K562 (cell line): ENCODE results near the gene CPSF4. TPM values are rescaled to one million over a fixed set of nuclear protein-coding genes. Genes with fewer than 3 reads are reported as not detected.

Experiments
- ATAC-seq: fragments of 200-7000 bp; cut with Tn5 transposase; 3 replicates; pipeline ENCODE4 v1.9.1; 2020; ENCODE audit warnings: moderate library complexity
- BruUV-seq: library from RNA; stranded (reverse); fragments of 400-500 nt; replicated peaks from 2 replicates; lab custom pipeline; 2021; lab: Mats Ljungman, UMichigan
- CTCF ChIA-PET: fragments of 300-600 bp; formaldehyde crosslinking; extraction: SDS; loops from one replicate; lab custom pipeline; 2021; ENCODE audit warnings: low intra/inter-chr PET ratio; lab: Yijun Ruan, JAX
- POLR2A ChIA-PET: fragments of 300-600, 350-650 bp; sonication (Branson Sonifier 250); formaldehyde crosslinking; extraction: SDS; loops from one replicate; lab custom pipeline; 2021; ENCODE audit warnings: antibody characterized with exemption, inconsistent platforms; lab: Yijun Ruan, JAX
- DNase-seq, 4 experiments: peaks; one replicate each; pipeline versions ENCODE4 v3.0.0 to v3.0.0-alpha.2; 2011 to 2018; ENCODE audit warnings: low spot score in 3 of 4, mixed read lengths in 3 of 4; ENCODE audit errors: extremely low read depth in 1 of 4
- FAIRE-seq: peaks from 2 replicates; lab custom pipeline; 2011; peaks lifted over from hg19 to GRCh38; lab: Jason Lieb, UNC
- H2AFZ ChIP-seq: 2 replicates; pipeline ENCODE4 v1.6.0; 2011; ENCODE audit warnings: low read depth, low read length, control low read depth, inconsistent platforms
- H3K27ac ChIP-seq: fragments of 200-600 bp; 3 replicates; pipeline ENCODE4 v1.8.0; 2011; ENCODE audit warnings: low read depth, mild to moderate bottlenecking, control low read depth, inconsistent platforms, low read length, moderate library complexity, mixed read lengths; ENCODE audit errors: extremely low read depth
- H3K27me3 ChIP-seq, 2 experiments: fragments of 300-600 bp in 1 of 2; 2 replicates in 1 of 2; 3 replicates in 1 of 2; pipeline versions ENCODE4 v1.6.0 to v1.8.0; 2011; ENCODE audit warnings: inconsistent platforms in 2 of 2, low read length in 2 of 2, mild to moderate bottlenecking in 1 of 2, mixed read lengths in 1 of 2, moderate library complexity in 1 of 2; ENCODE audit not compliant: control insufficient read depth in 2 of 2, insufficient read depth in 2 of 2
- H3K36me3 ChIP-seq: fragments of 300-600 bp; 3 replicates; pipeline ENCODE4 v1.8.0; 2011; ENCODE audit warnings: mild to moderate bottlenecking, low read length, inconsistent platforms; ENCODE audit not compliant: control insufficient read depth, insufficient read depth
- H3K4me1 ChIP-seq, 2 experiments: fragments of 200-600 bp in 1 of 2; replicated peaks in 1 of 2; 2 replicates in 1 of 2; 3 replicates in 1 of 2; pipeline versions ENCODE4 v1.5.1 to v1.8.0; 2011; ENCODE audit warnings: inconsistent platforms in 2 of 2, low read length in 2 of 2, mild to moderate bottlenecking in 1 of 2, mixed read lengths in 1 of 2, moderate library complexity in 1 of 2; ENCODE audit not compliant: control insufficient read depth in 2 of 2, insufficient read depth in 2 of 2
- H3K4me2 ChIP-seq: 2 replicates; pipeline ENCODE4 v1.6.1; 2011; ENCODE audit warnings: low read length, control low read depth, inconsistent platforms, mixed read lengths; ENCODE audit not compliant: insufficient read depth
- H3K4me3 ChIP-seq: fragments of 200-600 bp; sonication (generic), shearing (Covaris generic); 2 replicates; pipeline ENCODE4 v1.5.1; 2016; ENCODE audit warnings: control low read depth, inconsistent platforms
- H3K79me2 ChIP-seq: fragments of 200-600 bp; 3 replicates; pipeline ENCODE4 v1.8.0; 2011; ENCODE audit warnings: low read length, inconsistent platforms; ENCODE audit not compliant: control insufficient read depth, insufficient read depth
- H3K9ac ChIP-seq, 2 experiments: 2 replicates each; pipeline versions ENCODE4 v1.6.0 to v1.6.1; 2011; ENCODE audit warnings: low read depth in 2 of 2, low read length in 2 of 2, control low read depth in 1 of 2, inconsistent platforms in 1 of 2, mild to moderate bottlenecking in 1 of 2, mixed read lengths in 1 of 2; ENCODE audit not compliant: insufficient read depth in 1 of 2
- H3K9me1 ChIP-seq: one replicate; pipeline ENCODE4 v1.6.0; 2011; ENCODE audit warnings: inconsistent platforms, mild to moderate bottlenecking, low read length, moderate library complexity; ENCODE audit not compliant: control insufficient read depth, insufficient read depth
- H3K9me3 ChIP-seq: replicated peaks from 2 replicates; pipeline ENCODE4 v1.5.1; 2011; ENCODE audit warnings: low read depth, low read length, inconsistent platforms; ENCODE audit not compliant: control insufficient read depth, insufficient read depth
- H4K20me1 ChIP-seq: replicated peaks from 2 replicates; pipeline ENCODE4 v1.6.1; 2011; ENCODE audit warnings: low read length, inconsistent platforms, mixed read lengths; ENCODE audit not compliant: control insufficient read depth, insufficient read depth
- BCOR ChIP-seq: fragments of 450-650 bp; IDR thresholded peaks from 2 replicates; pipeline ENCODE4 v1.6.1; 2016
- DACH1 ChIP-seq: fragments of 450-650 bp; IDR thresholded peaks from 2 replicates; pipeline ENCODE4 v1.6.1; 2018; ENCODE audit not compliant: partially characterized antibody
- ELF1 ChIP-seq: fragments of 200-800 bp; sonication (Bioruptor generic); IDR thresholded peaks from 2 replicates; pipeline ENCODE4 v1.6.1; 2016; ENCODE audit warnings: missing genetic modification characterization, missing compliant biosample characterization
- HMG20B ChIP-seq: fragments of 250-450 bp; sonication (Bioruptor Pico); IDR thresholded peaks from 2 replicates; pipeline ENCODE4 v1.5.0; 2021; ENCODE audit warnings: mild to moderate bottlenecking
- HNRNPH1 ChIP-seq: fragments of 200-400 bp; formaldehyde crosslinking; optimal IDR thresholded peaks from 2 replicates; pipeline ENCODE3; 2017; ENCODE audit warnings: low read depth, mild to moderate bottlenecking, low read length, moderate library complexity
- KLF6 ChIP-seq: fragments of 250-450 bp; sonication (Bioruptor Pico); IDR thresholded peaks from 2 replicates; pipeline ENCODE4 v1.4.0; 2020; ENCODE audit warnings: mild to moderate bottlenecking, moderate library complexity, borderline replicate concordance
- RBM17 ChIP-seq: fragments of 200-400 bp; formaldehyde crosslinking; IDR thresholded peaks from 2 replicates; pipeline ENCODE4 v1.6.1; 2017; ENCODE audit warnings: low read depth, mild to moderate bottlenecking, low read length, borderline replicate concordance
- ZFP36 ChIP-seq: fragments of 150-350 bp; IDR thresholded peaks from 2 replicates; pipeline ENCODE4 v1.6.1; 2018; ENCODE audit warnings: low read length, low read depth; ENCODE audit not compliant: partially characterized antibody
- ZNF407 ChIP-seq: fragments of 450-650 bp; IDR thresholded peaks from 2 replicates; pipeline ENCODE4 v1.6.1; 2016; ENCODE audit warnings: low read depth
- ZNF696 ChIP-seq: fragments of 250-450 bp; sonication (Bioruptor Pico); conservative IDR thresholded peaks from 2 replicates; pipeline ENCODE4 v1.4.0; 2020; ENCODE audit warnings: mild to moderate bottlenecking, moderate library complexity
- WGBS: fragments of 100-300 bp; shearing (Covaris generic); methylation state at CpG from one replicate; pipeline ENCODE4 v1.1.6; 2016; ENCODE audit warnings: low coverage, mixed read lengths; ENCODE audit not compliant: insufficient coverage; ENCODE audit errors: missing lambda C conversion rate; 5-methylcytosine and 5-hydroxymethylcytosine counted together
- in situ Hi-C: fragments of 300-500 bp; cut with MboI; formaldehyde crosslinking; loops from 4 replicates; pipeline ENCODE4 v1.15.0; 2018; ENCODE audit warnings: inconsistent platforms, mixed read lengths
- intact Hi-C: fragments of 100-400 bp; cut with micrococcal nuclease; formaldehyde crosslinking; loops from 2 replicates; pipeline ENCODE4 v1.14.2; 2022
- polyA plus RNA-seq, 8 experiments: library from polyadenylated mRNA; depleted of rRNA in 4 of 8; stranded (reverse) in 5 of 8; unstranded in 3 of 8; fragments of >200 nt; fragmentation: Nextera tagmentation in 2 of 8; fragmentation: Illumina TruSeq in 1 of 8; extraction: Ambion mirVana in 2 of 8; extraction: Trizol in 1 of 8; gene quantifications; 2 replicates each; pipeline versions ENCODE4 v1.2.1 to v1.2.3, GENCODE V29; 2011 to 2014; ENCODE audit warnings: inconsistent platforms in 1 of 8, missing spikeins in 1 of 8
- total RNA-seq, 7 experiments: library from RNA; depleted of rRNA in 6 of 7; stranded (reverse); fragments of >200 nt in 6 of 7; fragmentation: Illumina TruSeq in 2 of 7; extraction: Trizol in 2 of 7; gene quantifications; 2 replicates each; pipeline versions ENCODE4 v1.2.1 to v1.2.3, GENCODE V29; 2011 to 2021; ENCODE audit warnings: low replicate concordance in 1 of 7
- TF ChIP-seq, protein P1 (sequence below): fragments of 250-450 bp; sonication (Bioruptor Pico); IDR thresholded peaks from 2 replicates; pipeline ENCODE4 v1.5.0; 2020; ENCODE audit warnings: mild to moderate bottlenecking

The CPSF4 gene
- total and polyA plus RNA-seq, 9 of the 15 experiments (the other 6 are each of a cell fraction or from before 2014, with no cell fraction given), result 16.9 to 118 (median 71.7) TPM

GRCh38 chr7:99499721-99500636 lies 61.2 kb downstream of the CPSF4 start, which contains the start of gene ZNF394:
ZNF394 (minus strand) TSS chr7:99500281; CDS start chr7:99500093, 188 bp downstream.
- H2AFZ ChIP-seq, result peak within 1 kb of the TSS; percentile 87
- H3K4me1 ChIP-seq, result peaks cover 5 to 27% of the 10 kb centered on the region in 2 experiments; a peak in 3 of 5 replicates
- peaks cover 3% of the 10 kb centered on the region for H3K9me1 ChIP-seq
- in situ Hi-C loops (no loop called here), intact Hi-C loops (loop anchor here (1.0 kb wide), 1 partner anchor 28 kb away; the partner anchor contains the start of gene ZNF789)
- peak within 1 kb of the TSS; percentile 93 for H3K4me2 ChIP-seq
- peak; percentile 94 for FAIRE-seq
- CTCF ChIA-PET, result interaction anchor here (0.6 kb wide), 1 partner anchor 52 kb away, joined by 3 read pairs; no protein-coding TSS in a partner anchor
- peak within 1 kb of the TSS; percentile 87 for H3K27ac ChIP-seq
- WGBS, result under 1% methylated on average over 67 of the region's 68 CpGs
- peaks cover 48% of the 10 kb centered on the region for H3K79me2 ChIP-seq
- H3K9ac ChIP-seq, result peak within 1 kb of the TSS; percentile 84 to 99
- DNase-seq, result peak; percentile 85 to 98 (median 90)
- no peaks in the 10 kb centered on the region for H3K27me3 ChIP-seq
- TSS peak; percentile 85 for BruUV-seq
- peak; percentile 65 for ATAC-seq
- peaks cover 7% of the 10 kb centered on the region; the same call in 1 of the 2 replicates for H3K9me3 ChIP-seq
- peaks cover 20% of the 10 kb centered on the region for H4K20me1 ChIP-seq
- peaks cover 37% of the 10 kb centered on the region for H3K36me3 ChIP-seq
- POLR2A ChIA-PET, result interaction anchor here (0.6 to 1.4 kb wide), 8 partner anchors 9 to 106 kb away, joined by 3 to 8 read pairs (median 3); partner anchors contain the start of genes CPSF4, FAM200A and PTCD1
- H3K4me3 ChIP-seq, result peak within 1 kb of the TSS; percentile 97
- TF ChIP-seq ELF1, result peak; percentile 89
- no peak for TF ChIP-seq DACH1
- TF ChIP-seq ZNF696 (CRISPR knock-in tag), result no peak
- TF ChIP-seq, protein P1, sequence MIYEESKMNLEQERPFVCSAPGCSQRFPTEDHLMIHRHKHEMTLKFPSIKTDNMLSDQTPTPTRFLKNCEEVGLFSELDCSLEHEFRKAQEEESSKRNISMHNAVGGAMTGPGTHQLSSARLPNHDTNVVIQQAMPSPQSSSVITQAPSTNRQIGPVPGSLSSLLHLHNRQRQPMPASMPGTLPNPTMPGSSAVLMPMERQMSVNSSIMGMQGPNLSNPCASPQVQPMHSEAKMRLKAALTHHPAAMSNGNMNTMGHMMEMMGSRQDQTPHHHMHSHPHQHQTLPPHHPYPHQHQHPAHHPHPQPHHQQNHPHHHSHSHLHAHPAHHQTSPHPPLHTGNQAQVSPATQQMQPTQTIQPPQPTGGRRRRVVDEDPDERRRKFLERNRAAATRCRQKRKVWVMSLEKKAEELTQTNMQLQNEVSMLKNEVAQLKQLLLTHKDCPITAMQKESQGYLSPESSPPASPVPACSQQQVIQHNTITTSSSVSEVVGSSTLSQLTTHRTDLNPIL (CRISPR knock-in tag), result 0 out of 2 replicates have a peak, but pooled peaks have one; percentile 44
- no peak for TF ChIP-seq ZFP36
- no peak for TF ChIP-seq HNRNPH1
- TF ChIP-seq BCOR, result peak; percentile 49; the same call in 1 of the 2 replicates
- no peak for TF ChIP-seq RBM17
- TF ChIP-seq KLF6 (CRISPR knock-in tag), result no peak
- no peak for TF ChIP-seq ZNF407
- TF ChIP-seq HMG20B, result no peak
